ENCODE data around the gene TADA2B. TPM values are rescaled to one million over a fixed set of nuclear protein-coding genes. Genes with fewer than 3 reads are reported as not detected.

Gene TADA2B
- total and polyA plus RNA-seq, 2 donors (not counting 1 experiment from before 2014, with no cell fraction given): 13.6 to 38.5 TPM

DNA sequence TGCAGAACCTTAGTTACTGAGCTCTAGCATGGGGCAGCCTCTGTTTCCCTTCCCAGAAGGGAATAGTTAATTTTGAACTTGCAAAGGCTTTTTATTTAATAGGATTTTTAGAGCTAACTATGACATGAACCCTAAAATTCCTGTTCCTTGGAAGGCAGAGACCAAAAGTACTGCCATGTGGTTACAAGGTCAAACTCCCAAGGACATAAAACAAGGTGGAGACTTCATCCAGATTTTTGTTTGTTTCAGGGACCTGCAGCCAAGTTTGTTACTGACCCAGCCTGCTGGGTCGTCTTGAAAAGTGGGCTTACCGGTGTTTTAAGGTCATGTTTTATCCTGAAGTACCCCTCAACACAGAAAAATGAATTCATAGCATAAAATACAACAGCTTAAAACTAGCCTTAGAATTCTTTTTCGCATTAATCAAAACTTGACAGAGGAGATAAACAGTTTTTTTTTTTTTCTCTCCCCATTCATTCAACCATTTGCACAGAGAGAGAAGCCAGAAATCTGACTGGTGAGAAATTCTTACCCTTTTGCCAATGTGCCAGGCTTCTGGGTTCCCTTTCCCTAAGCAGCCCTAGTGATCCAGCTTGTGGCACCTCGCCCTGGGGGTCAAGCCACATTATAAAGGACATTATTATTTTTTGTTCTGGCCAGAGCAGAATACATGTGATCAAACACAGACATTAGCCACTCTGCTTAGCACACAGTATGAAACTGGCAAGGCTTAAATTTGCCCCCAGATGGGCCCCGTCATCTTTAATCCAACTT is 46.2 kb downstream of the TADA2B start:
- peaks cover 2 to 9% (median 6%) of the 10 kb centered on the region in 3 donors for H3K9me3 ChIP-seq (ENCODE audit: control extremely low read depth in 1 of 3, control insufficient read depth in 2 of 3, insufficient read depth in 1 of 3, low read length in 2 of 3)
- no peak overlapping the region for H3K4me3 Mint-ChIP-seq
- no peak overlapping the region for H2AFZ ChIP-seq (ENCODE audit: insufficient read depth, low read depth, low read length, poor library complexity, severe bottlenecking)
- peaks cover 45% of the 10 kb centered on the region for H3K27me3 Mint-ChIP-seq
- TF ChIP-seq EZH2 (IDR thresholded peaks at IDR 0.05; ENCODE audit: borderline replicate concordance, insufficient read depth, low read depth, low read length, poor library complexity, severe bottlenecking) (no peak), CTCF (IDR thresholded peaks at IDR 0.05) (no peak)
- DNase-seq (no peak), ATAC-seq (ENCODE audit: low read depth) (no peak)
- H3K27ac ChIP-seq (ENCODE audit: low read length in 2 of 2): no peak overlapping the region
- no peak overlapping the region for H3K4me3 ChIP-seq (ENCODE audit: control extremely low read depth in 1 of 5, extremely low read depth in 1 of 5, insufficient read depth in 1 of 5, low read depth in 2 of 5, low read length in 4 of 5)
- no peak overlapping the region for H3K27ac Mint-ChIP-seq
- intact Hi-C loops (cut with micrococcal nuclease): no loop called here
- no peak overlapping the region for H3K4me2 ChIP-seq (replicated peaks; ENCODE audit: low read depth, low read length, poor library complexity, severe bottlenecking)
- H3K36me3 ChIP-seq (replicated peaks in 1 of 2; ENCODE audit: control extremely low read depth in 1 of 2, control insufficient read depth in 1 of 2, extremely low read depth in 1 of 2, insufficient read depth in 2 of 2, low read length in 1 of 2): no peaks in the 10 kb centered on the region
- H3K79me2 ChIP-seq (ENCODE audit: control insufficient read depth, insufficient read depth, low read length): no peaks in the 10 kb centered on the region
- POLR2A ChIA-PET: no interaction called here
- H3K27me3 ChIP-seq (replicated peaks in 1 of 4; ENCODE audit: control extremely low read depth in 1 of 4, control insufficient read depth in 3 of 4, insufficient read depth in 4 of 4, low read length in 3 of 4): peaks cover 0 to 22% (median 19%) of the 10 kb centered on the region in 4 experiments
- H3K4me1 ChIP-seq (ENCODE audit: control insufficient read depth in 2 of 2, insufficient read depth in 2 of 2, low read length in 2 of 2): no peaks in the 10 kb centered on the region
- H3K4me1 Mint-ChIP-seq: no peaks in the 10 kb centered on the region
- no peaks in the 10 kb centered on the region for H4K20me1 ChIP-seq (ENCODE audit: control insufficient read depth, insufficient read depth, low read length, poor library complexity, severe bottlenecking)
- 80% methylated on average over 3 of the region's 5 CpGs for WGBS (ENCODE audit: insufficient coverage)
- CTCF ChIA-PET: interaction anchor here (1.9 kb wide), 1 partner anchor 13 kb away, joined by 5 read pairs; no protein-coding TSS in a partner anchor
- no peak overlapping the region for H3K9ac ChIP-seq (ENCODE audit: low read length)
- H3K9me3 Mint-ChIP-seq (ENCODE audit: insufficient read depth): no peaks in the 10 kb centered on the region

DNA sequence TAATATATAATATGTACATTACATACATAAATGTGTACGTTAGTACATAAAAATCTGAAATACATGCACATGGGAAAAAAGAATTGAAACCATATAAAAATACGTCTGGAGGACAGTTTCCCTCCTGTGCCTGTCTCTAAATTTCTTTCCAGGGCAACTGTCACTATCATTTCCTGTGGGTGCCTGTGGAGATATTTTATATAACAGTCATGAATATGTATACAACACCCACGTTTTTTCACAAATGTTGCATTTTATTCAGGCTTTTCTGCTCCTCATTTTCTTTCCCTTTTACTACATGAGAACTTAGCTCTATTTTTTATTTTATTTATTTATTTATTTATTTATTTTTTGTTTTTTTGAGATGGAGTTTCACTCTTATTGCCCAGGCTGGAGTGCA is 48.9 kb downstream of the TADA2B start:
- Histone ChIP-seq H3K4me3 (ENCODE audit: control extremely low read depth in 1 of 5, extremely low read depth in 1 of 5, insufficient read depth in 1 of 5, low read depth in 2 of 5, low read length in 4 of 5) (no peak overlapping the region), H3K9ac (ENCODE audit: low read length) (no peak overlapping the region), H3K4me1 (ENCODE audit: control insufficient read depth in 2 of 2, insufficient read depth in 2 of 2, low read length in 2 of 2) (no peaks in the 10 kb centered on the region), H2AFZ (ENCODE audit: insufficient read depth, low read depth, low read length, poor library complexity, severe bottlenecking) (no peak overlapping the region), H3K27me3 (replicated peaks in 1 of 4; ENCODE audit: control extremely low read depth in 1 of 4, control insufficient read depth in 3 of 4, insufficient read depth in 4 of 4, low read length in 3 of 4) (peaks cover 0 to 23% (median 11%) of the 10 kb centered on the region in 4 experiments), H3K9me3 (ENCODE audit: control extremely low read depth in 1 of 3, control insufficient read depth in 2 of 3, insufficient read depth in 1 of 3, low read length in 2 of 3) (peaks cover 1 to 5% (median 1%) of the 10 kb centered on the region in 3 donors), H3K79me2 (ENCODE audit: control insufficient read depth, insufficient read depth, low read length) (no peaks in the 10 kb centered on the region), H3K36me3 (replicated peaks in 1 of 2; ENCODE audit: control extremely low read depth in 1 of 2, control insufficient read depth in 1 of 2, extremely low read depth in 1 of 2, insufficient read depth in 2 of 2, low read length in 1 of 2) (no peaks in the 10 kb centered on the region), H4K20me1 (ENCODE audit: control insufficient read depth, insufficient read depth, low read length, poor library complexity, severe bottlenecking) (no peaks in the 10 kb centered on the region), H3K27ac (ENCODE audit: low read length in 2 of 2) (no peak overlapping the region), H3K4me2 (replicated peaks; ENCODE audit: low read depth, low read length, poor library complexity, severe bottlenecking) (no peak overlapping the region)
- DNase-seq (no peak), ATAC-seq (ENCODE audit: low read depth) (no peak)
- no peaks in the 10 kb centered on the region for H3K9me3 Mint-ChIP-seq (ENCODE audit: insufficient read depth)
- H3K4me3 Mint-ChIP-seq: no peak overlapping the region
- TF ChIP-seq CTCF (IDR thresholded peaks at IDR 0.05) (no peak), EZH2 (IDR thresholded peaks at IDR 0.05; ENCODE audit: borderline replicate concordance, insufficient read depth, low read depth, low read length, poor library complexity, severe bottlenecking) (no peak)
- ChIA-PET POLR2A (no interaction called here), CTCF (no interaction called here)
- intact Hi-C loops (cut with micrococcal nuclease): no loop called here
- H3K4me1 Mint-ChIP-seq: no peaks in the 10 kb centered on the region
- no peak overlapping the region for H3K27ac Mint-ChIP-seq
- WGBS (ENCODE audit: insufficient coverage): no CpG with 5 or more reads among the region's 3 CpGs
- H3K27me3 Mint-ChIP-seq: peaks cover 45% of the 10 kb centered on the region

All from B cell (primary cell).